Esophagus (tissue), 2 donors: Measurements from ENCODE around the gene SLC25A4. TPM values are rescaled to one million over a fixed set of nuclear protein-coding genes. Genes with fewer than 3 reads are reported as not detected.
A peak's percentile ranks its signal among the peaks of the same experiment; 100 is the strongest.
"Not testable (repeated sequence)": the region's sequence is repeated elsewhere in the genome, so short reads cannot be mapped to it uniquely, and the experiment has no call there.

ENCODE experiments used
- H3K27ac ChIP-seq, 2 donors: one replicate each; pipeline ENCODE4 v1.5.1; 2013; ENCODE audit warnings: low read depth in 2 of 2, mild to moderate bottlenecking in 2 of 2, inconsistent platforms in 1 of 2, low read length in 1 of 2, moderate library complexity in 1 of 2
- H3K27me3 ChIP-seq, 2 donors: one replicate each; pipeline ENCODE4 v1.6.1; 2013; ENCODE audit warnings: low read length in 2 of 2, control low read depth in 1 of 2, mild to moderate bottlenecking in 1 of 2; ENCODE audit not compliant: insufficient read depth in 2 of 2, control insufficient read depth in 1 of 2
- H3K36me3 ChIP-seq, 2 donors: one replicate each; pipeline ENCODE4 v1.6.1; 2013; ENCODE audit warnings: low read length in 1 of 2; ENCODE audit not compliant: control insufficient read depth in 2 of 2, insufficient read depth in 2 of 2
- H3K4me1 ChIP-seq, 2 donors: one replicate each; pipeline ENCODE4 v1.6.1; 2013; ENCODE audit warnings: low read length in 1 of 2; ENCODE audit not compliant: control insufficient read depth in 2 of 2, insufficient read depth in 2 of 2
- H3K4me3 ChIP-seq, 2 donors: one replicate each; pipeline ENCODE4 v1.5.1; 2013; ENCODE audit warnings: low read length in 2 of 2, mild to moderate bottlenecking in 2 of 2, low read depth in 1 of 2, moderate library complexity in 1 of 2
- H3K9me3 ChIP-seq, 2 donors: one replicate each; pipeline ENCODE4 v1.6.1; 2013; ENCODE audit warnings: mild to moderate bottlenecking in 2 of 2, low read depth in 1 of 2, low read length in 1 of 2, moderate library complexity in 1 of 2; ENCODE audit not compliant: control insufficient read depth in 2 of 2, insufficient read depth in 1 of 2
- WGBS, 2 donors: extraction: QIAGEN DNeasy Blood & Tissue Kit; methylation state at CpG; one replicate each; pipeline ENCODE4 v1.1.7; 2013; 5-methylcytosine and 5-hydroxymethylcytosine counted together
- polyA plus RNA-seq, 2 donors: library from polyadenylated mRNA; stranded (reverse); fragments of 200-250 nt; gene quantifications; one replicate each; pipeline ENCODE4 v1.2.3, GENCODE V29; 2013
- donor health status: healthy with polysubstance abuse.
- donor health status: Bipolar disorder and iron deficiency.

SLC25A4 gene
- polyA plus RNA-seq, 2 donors, result 9.1 to 20.6 TPM

DNA sequence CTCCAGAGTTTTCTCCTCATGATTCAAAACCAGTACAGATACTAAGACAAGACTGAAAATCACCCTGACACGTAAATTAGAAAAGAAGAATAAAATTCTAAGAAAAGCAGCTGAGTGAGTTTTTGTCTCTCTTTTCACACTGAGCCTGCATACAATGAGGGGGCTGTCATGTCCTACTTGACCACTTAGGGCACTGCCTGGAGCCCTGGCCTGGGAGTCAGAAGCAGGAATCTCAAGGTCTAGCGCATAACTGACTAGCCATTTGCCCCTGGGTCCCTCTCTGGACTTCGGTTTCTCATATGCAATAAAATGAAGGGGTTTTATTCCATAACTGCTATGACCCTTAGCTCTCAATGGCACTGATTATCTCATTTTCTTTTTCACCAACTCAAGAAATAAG is 36.7 kb upstream of the SLC25A4 start:
- no peaks in the 10 kb centered on the region for H3K9me3 ChIP-seq
- H3K36me3 ChIP-seq, result no peaks in the 10 kb centered on the region
- no peaks in the 10 kb centered on the region for H3K27me3 ChIP-seq
- WGBS, 2 donors, result 90 to 92% methylated on average over 3 of the region's 3 CpGs
- no peak overlapping the region for H3K4me3 ChIP-seq
- H3K4me1 ChIP-seq, result no peaks in the 10 kb centered on the region
- H3K27ac ChIP-seq, result no peak overlapping the region

DNA sequence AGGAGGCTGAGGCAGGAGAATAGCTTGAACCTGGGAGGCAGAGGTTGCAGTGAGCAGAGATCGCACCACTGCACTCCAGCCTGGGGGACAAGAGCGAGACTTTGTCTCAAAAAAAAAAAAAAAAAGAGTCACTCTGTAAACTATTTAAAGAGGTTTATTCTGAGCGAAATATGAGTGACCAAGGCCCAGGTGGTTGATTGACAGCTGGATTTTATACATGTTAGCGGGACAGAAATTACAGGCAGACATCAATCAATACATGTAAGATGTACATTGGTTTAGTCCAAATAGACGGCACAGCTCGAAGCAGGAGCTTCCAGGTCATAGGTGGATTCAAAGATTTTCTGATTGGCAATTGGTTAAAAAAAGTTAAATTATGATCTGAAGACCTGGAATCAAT is 35.5 kb upstream of the SLC25A4 start:
- not testable (repeated sequence) for H3K4me1 ChIP-seq, H3K9me3 ChIP-seq, H3K27ac ChIP-seq, H3K36me3 ChIP-seq, H3K4me3 ChIP-seq, H3K27me3 ChIP-seq
- 92% methylated on average over 6 of the region's 6 CpGs for WGBS, 2 donors

DNA sequence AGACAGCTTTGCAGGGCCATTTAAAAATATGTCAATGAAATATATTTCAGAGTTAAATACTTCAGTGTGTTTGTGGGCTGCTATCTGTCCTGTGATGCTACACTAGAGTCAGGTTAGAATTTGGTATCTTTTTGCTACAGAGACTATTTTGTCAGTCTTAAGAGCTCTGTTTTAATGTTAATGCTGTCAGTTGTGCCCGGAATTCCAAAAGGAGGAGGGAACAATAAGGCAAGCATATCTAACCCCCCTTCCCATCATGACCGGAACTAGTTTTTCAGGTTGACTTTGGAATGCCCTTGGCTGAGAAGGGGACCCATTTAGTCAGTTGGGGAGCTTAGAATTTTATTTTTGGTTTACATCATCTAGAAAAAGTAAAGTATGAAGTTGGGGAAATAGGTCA is 34.9 kb upstream of the SLC25A4 start:
- H3K9me3 ChIP-seq, result no peaks in the 10 kb centered on the region
- no peaks in the 10 kb centered on the region for H3K27me3 ChIP-seq
- WGBS, 2 donors, result 60 to 61% methylated on average over 2 of the region's 2 CpGs
- no peaks in the 10 kb centered on the region for H3K36me3 ChIP-seq
- no peak overlapping the region for H3K4me3 ChIP-seq
- H3K27ac ChIP-seq, result no peak overlapping the region
- H3K4me1 ChIP-seq, result no peaks in the 10 kb centered on the region

DNA sequence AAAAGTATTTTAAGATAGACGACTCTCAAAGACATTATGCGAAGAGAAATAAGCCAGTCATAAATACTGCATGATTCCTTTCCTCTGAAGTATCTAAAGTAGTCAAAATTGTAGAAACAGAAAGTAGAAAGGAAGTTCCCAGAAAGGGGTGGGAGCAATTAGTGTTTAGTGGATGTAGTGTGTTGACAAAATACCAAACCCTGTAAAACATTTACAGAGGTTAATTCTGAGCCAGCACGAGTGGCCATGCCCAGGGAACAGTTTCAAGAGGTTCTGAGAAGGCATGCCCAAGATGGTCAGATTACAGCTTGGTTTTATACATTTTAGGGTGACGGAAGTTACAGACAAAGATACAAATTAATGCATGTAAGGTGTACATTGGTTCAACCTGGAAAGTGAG is 34.4 kb upstream of the SLC25A4 start:
- no peaks in the 10 kb centered on the region for H3K36me3 ChIP-seq
- no peaks in the 10 kb centered on the region for H3K4me1 ChIP-seq
- H3K4me3 ChIP-seq, result no peak overlapping the region
- 64 to 73% methylated on average over 4 of the region's 4 CpGs for WGBS, 2 donors
- H3K9me3 ChIP-seq, result no peaks in the 10 kb centered on the region
- no peak overlapping the region for H3K27ac ChIP-seq
- no peaks in the 10 kb centered on the region for H3K27me3 ChIP-seq

DNA sequence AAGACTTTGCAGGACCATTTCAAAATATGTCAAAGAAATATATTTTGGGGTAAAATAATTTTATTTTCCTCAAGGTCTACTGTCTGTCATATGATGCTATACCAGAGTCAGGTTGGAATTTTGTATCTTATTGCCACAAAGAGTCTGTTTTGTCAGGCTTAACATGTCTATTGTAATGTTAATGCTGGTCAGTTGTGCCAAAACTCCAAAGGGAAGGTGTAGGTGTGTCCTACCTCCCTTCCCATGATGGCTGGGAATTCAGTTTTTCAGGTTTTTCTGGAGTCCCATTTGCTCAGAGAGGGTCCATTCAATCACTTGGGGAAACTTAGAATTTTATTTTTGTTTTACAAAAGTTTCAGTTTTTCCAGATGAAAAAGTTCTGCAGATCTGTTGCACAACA is 33.3 kb upstream of the SLC25A4 start:
- Histone ChIP-seq H3K36me3 (no peaks in the 10 kb centered on the region), H3K4me1 (no peaks in the 10 kb centered on the region), H3K9me3 (no peaks in the 10 kb centered on the region), H3K27ac (no peak overlapping the region), H3K27me3 (no peaks in the 10 kb centered on the region), H3K4me3 (no peak overlapping the region)

DNA sequence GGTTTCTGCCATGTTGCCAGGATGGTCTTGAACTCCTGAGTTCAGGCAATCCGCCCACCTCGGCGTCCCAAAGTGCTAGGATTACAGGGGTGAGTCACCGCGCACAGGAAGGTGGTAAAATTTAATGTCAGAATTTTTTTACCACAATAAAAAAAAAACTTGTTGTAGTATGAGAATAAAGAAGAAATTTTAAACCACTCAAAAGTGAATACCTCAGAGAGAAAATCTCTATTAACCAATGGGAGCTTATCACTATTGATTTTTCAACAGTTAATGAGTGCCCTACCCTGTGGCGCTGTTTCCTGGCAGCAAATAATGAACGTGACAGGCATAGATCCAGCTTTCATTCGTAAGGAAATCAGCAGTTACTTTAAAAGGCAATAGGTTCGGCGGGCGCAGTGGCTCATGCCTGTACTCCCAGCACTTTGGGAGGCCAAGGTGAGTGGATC is 32.7 kb upstream of the SLC25A4 start:
- Histone ChIP-seq H3K4me3 (no peak overlapping the region), H3K4me1 (no peaks in the 10 kb centered on the region), H3K27me3 (no peaks in the 10 kb centered on the region), H3K36me3 (no peaks in the 10 kb centered on the region), H3K27ac (peak overlapping the region in 1 of 2 donors; percentile 4), H3K9me3 (no peaks in the 10 kb centered on the region)
- 37 to 42% methylated on average over 11 of the region's 11 CpGs for WGBS, 2 donors

DNA sequence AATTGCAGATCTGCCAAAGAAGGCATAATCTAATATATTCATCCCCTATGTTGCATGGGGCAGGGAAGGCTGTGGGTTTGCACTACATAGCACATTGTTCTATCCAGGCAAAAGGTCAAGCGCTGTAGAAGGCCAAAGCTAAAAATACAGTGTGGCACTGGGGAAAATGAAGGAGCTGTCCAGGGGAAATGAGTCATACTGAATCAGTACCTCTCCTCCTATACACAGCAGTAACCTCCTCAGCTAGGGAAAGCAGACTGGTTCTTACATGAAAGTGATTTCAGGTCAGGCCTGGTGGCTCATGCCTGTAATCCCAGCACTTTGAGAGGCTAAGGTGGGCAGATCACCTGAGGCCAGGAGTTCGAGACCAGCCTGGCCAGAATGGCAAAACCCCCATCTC is 31.0 kb upstream of the SLC25A4 start:
- no peak overlapping the region for H3K27ac ChIP-seq
- no peaks in the 10 kb centered on the region for H3K4me1 ChIP-seq
- no peaks in the 10 kb centered on the region for H3K36me3 ChIP-seq
- no peaks in the 10 kb centered on the region for H3K27me3 ChIP-seq
- H3K9me3 ChIP-seq, result no peaks in the 10 kb centered on the region
- WGBS, 2 donors, result 63 to 81% methylated on average over 2 of the region's 2 CpGs
- no peak overlapping the region for H3K4me3 ChIP-seq

DNA sequence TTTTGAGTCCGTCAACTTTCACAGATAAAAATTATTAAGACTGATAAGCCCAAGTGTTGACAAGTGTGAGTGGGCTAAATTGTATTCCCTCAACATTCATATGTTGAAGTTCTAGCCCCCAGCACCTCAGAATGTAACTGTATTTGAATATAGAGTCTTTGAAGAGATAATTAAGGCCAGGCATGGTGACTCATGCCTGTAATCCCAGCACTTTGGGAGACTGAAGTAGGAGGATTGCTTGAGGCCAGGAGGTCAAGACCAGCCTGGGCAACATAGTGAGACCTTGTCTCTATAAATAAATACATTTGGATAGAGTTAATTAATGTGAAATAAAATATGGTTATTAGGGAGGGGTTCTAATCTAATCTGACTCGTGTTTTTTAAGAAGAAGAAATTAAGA is 29.7 kb upstream of the SLC25A4 start:
- H3K27ac ChIP-seq, result no peak overlapping the region
- no peaks in the 10 kb centered on the region for H3K9me3 ChIP-seq
- H3K36me3 ChIP-seq, result no peaks in the 10 kb centered on the region
- H3K4me1 ChIP-seq, result no peaks in the 10 kb centered on the region
- no peak overlapping the region for H3K4me3 ChIP-seq
- no peaks in the 10 kb centered on the region for H3K27me3 ChIP-seq
- 72 to 80% methylated on average over 2 of the region's 2 CpGs for WGBS, 2 donors

DNA sequence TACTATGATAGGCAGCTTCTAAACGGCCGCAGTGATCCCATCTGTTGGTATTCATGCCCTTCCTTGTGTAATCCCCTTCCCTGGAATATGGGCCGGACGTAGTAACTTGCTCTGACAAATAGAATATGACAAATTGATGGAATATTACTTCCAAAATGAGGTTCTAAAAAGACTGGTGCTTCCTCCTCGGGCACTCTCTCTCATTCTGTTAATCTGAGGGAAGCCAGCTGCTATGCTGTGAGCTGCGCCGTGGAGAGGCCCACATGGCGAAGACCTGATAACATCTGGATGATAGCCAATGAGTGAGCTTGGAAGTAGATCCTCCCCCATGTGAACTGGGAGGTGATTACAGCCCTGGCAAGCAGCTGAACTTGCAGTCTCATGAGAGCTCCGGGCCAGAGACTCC is 27.2 kb upstream of the SLC25A4 start:
- H3K9me3 ChIP-seq, result no peaks in the 10 kb centered on the region
- H3K27me3 ChIP-seq, result no peaks in the 10 kb centered on the region
- H3K27ac ChIP-seq, result no peak overlapping the region
- 30 to 42% methylated on average over 9 of the region's 9 CpGs for WGBS, 2 donors
- no peak overlapping the region for H3K4me3 ChIP-seq
- no peaks in the 10 kb centered on the region for H3K4me1 ChIP-seq
- H3K36me3 ChIP-seq, result no peaks in the 10 kb centered on the region

DNA sequence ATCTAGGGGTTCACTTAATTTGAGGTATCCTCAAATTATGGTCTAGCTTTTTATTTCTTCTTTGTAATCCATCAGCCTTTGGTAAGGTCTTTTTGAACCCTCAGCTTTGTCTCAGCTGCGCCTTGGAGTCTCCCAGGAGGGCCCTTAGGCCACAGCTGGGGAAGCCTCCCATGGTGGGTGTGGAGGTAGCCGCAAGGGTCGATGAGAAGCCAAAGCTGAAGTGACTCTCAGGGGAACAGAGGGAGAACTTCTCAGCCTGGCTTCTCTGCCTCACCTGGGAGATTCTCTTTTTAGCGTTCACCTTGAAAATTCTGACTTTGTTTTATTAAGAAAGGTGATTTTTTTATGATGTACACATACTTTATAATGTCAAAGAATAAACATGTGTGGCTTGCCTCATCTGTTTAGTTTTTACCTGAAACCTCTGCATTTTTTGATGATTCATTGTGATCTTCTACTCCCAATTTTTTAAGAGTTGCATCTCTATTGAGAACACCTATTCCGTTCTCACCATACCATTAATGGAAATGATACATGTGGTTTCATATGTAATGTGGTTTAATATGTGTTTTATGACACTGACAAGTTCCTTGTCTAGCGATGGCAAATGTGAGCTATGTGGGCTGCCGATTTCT is 25.6 kb upstream of the SLC25A4 start:
- WGBS, 2 donors, result 85 to 91% methylated on average over 7 of the region's 7 CpGs
- no peaks in the 10 kb centered on the region for H3K36me3 ChIP-seq
- no peaks in the 10 kb centered on the region for H3K9me3 ChIP-seq
- no peak overlapping the region for H3K27ac ChIP-seq
- H3K4me1 ChIP-seq, result no peaks in the 10 kb centered on the region
- no peaks in the 10 kb centered on the region for H3K27me3 ChIP-seq
- no peak overlapping the region for H3K4me3 ChIP-seq
